Endothelial cell of umbilical vein (primary cell): ENCODE measurements around the gene GEMIN7.

ENCODE experiments used
- EZH2 ChIP-seq: IDR thresholded peaks from 2 replicates; pipeline ENCODE4 v1.6.1; 2012; ENCODE audit warnings: borderline replicate concordance, low read depth, mild to moderate bottlenecking, moderate library complexity, low read length, inconsistent platforms; ENCODE audit not compliant: severe bottlenecking
- FOS ChIP-seq: IDR thresholded peaks from 2 replicates; pipeline ENCODE4 v1.6.1; 2011; ENCODE audit warnings: mild to moderate bottlenecking, low read length, moderate library complexity, borderline replicate concordance; ENCODE audit not compliant: insufficient read depth
- GATA2 ChIP-seq: IDR thresholded peaks from 2 replicates; pipeline ENCODE4 v1.7.0; 2011; ENCODE audit warnings: low read depth, mild to moderate bottlenecking, moderate library complexity, mixed read lengths, low read length; ENCODE audit not compliant: insufficient read length, insufficient read depth
- JUN ChIP-seq: IDR thresholded peaks from 2 replicates; pipeline ENCODE4 v1.6.1; 2011; ENCODE audit warnings: borderline replicate concordance, low read depth; ENCODE audit not compliant: insufficient read length, insufficient read depth
- MYC ChIP-seq: IDR thresholded peaks from one replicate; pipeline ENCODE4 v1.6.1; 2011; ENCODE audit warnings: mild to moderate bottlenecking, low read depth, low read length
- POLR2A ChIP-seq: IDR thresholded peaks from 2 replicates; pipeline ENCODE4 v1.6.1; 2012; ENCODE audit warnings: low read depth, mild to moderate bottlenecking, control low read depth, low read length
- POLR2AphosphoS5 ChIP-seq: IDR thresholded peaks from 2 replicates; pipeline ENCODE4 v1.6.1; 2012; ENCODE audit warnings: low read depth, mild to moderate bottlenecking, control low read depth, low read length, moderate library complexity; ENCODE audit not compliant: insufficient read depth
- TF ChIP-seq, protein P1 (sequence below), 2 donors: IDR thresholded peaks; 1 replicate in 1 of 2; 2 replicates in 1 of 2; pipeline ENCODE4 v1.5.1; 2011; ENCODE audit warnings: low read length in 2 of 2, mild to moderate bottlenecking in 2 of 2, moderate library complexity in 2 of 2, control low read depth in 1 of 2, inconsistent platforms in 1 of 2, low read depth in 1 of 2; ENCODE audit not compliant: insufficient read depth in 1 of 2; ENCODE audit errors: extremely low read depth in 1 of 2
- TF ChIP-seq, protein P2 (sequence below): IDR thresholded peaks from 2 replicates; pipeline ENCODE4 v1.6.1; 2011; ENCODE audit not compliant: insufficient read depth, insufficient read length

GRCh38 chr19:45096700-45097099, 17.6 kb downstream of the GEMIN7 start:
- TF ChIP-seq, protein P1, sequence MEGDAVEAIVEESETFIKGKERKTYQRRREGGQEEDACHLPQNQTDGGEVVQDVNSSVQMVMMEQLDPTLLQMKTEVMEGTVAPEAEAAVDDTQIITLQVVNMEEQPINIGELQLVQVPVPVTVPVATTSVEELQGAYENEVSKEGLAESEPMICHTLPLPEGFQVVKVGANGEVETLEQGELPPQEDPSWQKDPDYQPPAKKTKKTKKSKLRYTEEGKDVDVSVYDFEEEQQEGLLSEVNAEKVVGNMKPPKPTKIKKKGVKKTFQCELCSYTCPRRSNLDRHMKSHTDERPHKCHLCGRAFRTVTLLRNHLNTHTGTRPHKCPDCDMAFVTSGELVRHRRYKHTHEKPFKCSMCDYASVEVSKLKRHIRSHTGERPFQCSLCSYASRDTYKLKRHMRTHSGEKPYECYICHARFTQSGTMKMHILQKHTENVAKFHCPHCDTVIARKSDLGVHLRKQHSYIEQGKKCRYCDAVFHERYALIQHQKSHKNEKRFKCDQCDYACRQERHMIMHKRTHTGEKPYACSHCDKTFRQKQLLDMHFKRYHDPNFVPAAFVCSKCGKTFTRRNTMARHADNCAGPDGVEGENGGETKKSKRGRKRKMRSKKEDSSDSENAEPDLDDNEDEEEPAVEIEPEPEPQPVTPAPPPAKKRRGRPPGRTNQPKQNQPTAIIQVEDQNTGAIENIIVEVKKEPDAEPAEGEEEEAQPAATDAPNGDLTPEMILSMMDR (IDR thresholded peaks at IDR 0.05; ENCODE audit: extremely low read depth in 1 of 2, insufficient read depth in 1 of 2, low read depth in 1 of 2, low read length in 2 of 2), result no peak
- TF ChIP-seq EZH2 (no peak), MYC (no peak), POLR2A (no peak), POLR2AphosphoS5 (no peak), FOS (no peak), JUN (no peak), GATA2 (no peak)
- TF ChIP-seq, protein P2, sequence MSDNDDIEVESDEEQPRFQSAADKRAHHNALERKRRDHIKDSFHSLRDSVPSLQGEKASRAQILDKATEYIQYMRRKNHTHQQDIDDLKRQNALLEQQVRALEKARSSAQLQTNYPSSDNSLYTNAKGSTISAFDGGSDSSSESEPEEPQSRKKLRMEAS, result no peak
